GM11168 (cell line): ENCODE results near the gene PPAT.

ENCODE experiments used
- in situ Hi-C: fragments of 300-500 bp; cut with MboI; formaldehyde crosslinking; loops from one replicate; pipeline ENCODE4 v1.12.0; 2022; ENCODE audit warnings: low sequenced_read_pairs; ENCODE audit not compliant: unreplicated experiment

Gene PPAT

DNA sequence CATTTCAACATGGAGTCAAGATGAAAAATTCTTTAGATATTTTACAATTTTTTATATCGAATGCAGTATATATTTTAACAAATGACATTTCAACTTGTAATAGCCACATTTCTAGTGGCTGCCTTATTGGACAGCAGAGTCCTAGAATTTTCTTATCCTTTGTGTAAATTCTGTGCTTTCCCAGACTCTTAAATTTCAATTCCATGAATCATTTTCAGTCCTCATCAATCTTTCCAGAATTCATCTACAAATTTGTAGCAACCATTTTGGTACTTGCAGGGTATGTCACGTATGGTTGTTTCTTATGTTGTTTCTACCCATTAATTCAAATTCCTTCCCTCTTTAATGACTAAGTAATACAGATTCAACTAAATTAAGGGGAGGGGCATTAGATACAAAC lies 3.4 kb upstream of the PPAT start:
- in situ Hi-C loops, result no loop called here

DNA sequence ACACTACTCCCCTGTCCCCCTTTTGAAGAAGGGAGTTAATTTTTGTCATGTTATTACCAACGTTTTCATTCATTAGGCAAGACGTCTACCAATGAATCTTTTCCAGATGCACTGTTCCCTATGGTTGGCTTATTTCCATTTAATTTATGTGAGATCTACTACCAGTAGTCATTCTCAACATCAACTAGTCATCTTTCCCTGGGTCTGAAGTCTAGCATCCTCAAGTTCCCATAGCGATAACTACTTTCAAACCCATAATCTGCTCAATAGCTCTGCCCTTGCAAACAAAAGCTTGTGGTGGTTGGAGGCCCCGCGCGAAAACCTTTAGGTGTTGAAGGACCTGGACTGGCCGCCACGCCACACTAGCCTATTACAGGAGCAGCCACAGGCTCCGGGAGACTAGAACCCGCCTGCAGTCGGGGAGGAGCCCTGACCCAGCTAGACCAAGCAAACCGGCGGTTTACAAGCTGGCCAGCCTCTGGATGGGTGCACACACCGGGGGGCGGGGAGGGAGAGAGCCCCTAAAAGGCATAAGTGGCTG lies 746 bp downstream of the PPAT start:
- in situ Hi-C loops, result no loop called here

DNA sequence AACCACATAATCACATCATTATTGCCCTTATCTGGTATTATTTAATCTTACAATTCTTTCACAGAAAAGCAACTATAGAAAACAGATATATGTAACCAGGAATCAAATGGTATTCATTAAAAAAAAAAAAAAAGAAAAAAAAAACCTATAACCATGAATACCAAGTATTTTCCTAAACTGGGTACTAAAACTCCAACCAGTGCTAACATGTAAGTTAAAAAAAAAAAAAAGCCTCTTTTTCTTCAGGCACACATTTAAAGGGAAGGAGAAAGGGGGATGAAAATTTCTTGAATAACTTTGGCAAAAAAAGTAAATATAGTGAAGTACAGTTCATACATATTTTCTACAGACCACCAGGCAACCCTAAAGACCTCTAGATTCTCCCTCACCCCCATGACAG lies 2.1 kb downstream of the PPAT start:
- in situ Hi-C loops, result no loop called here

DNA sequence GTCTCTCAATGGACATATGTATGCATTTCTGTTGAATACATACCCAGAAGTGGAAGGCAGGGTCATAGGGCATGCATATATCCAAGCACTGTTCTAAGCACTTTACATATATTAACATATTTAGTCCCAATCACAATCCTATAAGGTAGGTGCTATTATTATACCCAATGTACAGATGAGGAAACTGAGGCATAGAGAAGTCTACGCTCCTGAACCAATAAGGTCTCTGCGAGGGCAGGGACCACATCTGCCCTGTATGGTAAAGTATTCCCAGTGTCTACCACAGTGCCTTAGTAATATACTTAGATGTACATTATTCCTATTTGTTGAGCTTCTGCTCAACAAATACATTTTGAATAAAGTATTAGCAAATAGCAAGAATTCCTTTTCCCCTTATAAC lies 5.2 kb downstream of the PPAT start:
- in situ Hi-C loops, result no loop called here

DNA sequence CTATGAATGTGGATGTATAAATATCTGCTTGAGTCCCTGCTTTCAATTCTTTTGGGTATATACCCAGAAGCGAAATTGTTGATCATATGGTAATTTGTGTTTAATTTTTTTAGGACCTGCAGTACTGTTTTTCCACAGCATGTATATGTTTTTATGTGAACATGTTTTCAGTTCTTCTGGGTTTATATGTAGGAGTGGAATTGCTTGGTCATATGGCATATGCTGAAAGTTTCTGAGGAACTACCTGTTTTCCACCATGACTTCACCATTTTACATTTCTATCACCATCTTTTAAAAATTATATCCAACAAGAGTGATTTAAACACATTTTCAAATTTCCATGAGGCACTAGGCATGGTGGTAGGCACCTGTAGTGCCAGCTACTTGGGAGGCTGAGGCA lies 8.2 kb downstream of the PPAT start:
- in situ Hi-C loops, result no loop called here

DNA sequence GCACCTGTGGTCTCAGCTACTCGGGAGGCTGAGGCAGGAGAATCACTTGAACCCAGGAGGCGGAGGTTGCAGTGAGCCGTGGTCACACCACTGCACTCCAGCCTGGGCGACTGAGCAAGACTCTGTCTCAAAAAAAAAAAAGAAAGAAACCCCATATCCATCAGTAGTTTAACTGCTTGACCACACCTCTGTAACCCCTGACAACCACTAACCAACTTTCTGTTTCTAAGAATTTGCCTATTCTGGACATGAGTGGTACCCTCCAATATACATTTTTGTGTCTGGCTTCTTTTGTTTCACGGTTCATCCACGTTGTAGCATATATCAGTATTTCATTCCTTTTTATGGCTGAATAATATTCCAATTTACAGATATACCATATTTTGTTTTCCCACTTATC lies 9.1 kb downstream of the PPAT start:
- in situ Hi-C loops, result no loop called here

DNA sequence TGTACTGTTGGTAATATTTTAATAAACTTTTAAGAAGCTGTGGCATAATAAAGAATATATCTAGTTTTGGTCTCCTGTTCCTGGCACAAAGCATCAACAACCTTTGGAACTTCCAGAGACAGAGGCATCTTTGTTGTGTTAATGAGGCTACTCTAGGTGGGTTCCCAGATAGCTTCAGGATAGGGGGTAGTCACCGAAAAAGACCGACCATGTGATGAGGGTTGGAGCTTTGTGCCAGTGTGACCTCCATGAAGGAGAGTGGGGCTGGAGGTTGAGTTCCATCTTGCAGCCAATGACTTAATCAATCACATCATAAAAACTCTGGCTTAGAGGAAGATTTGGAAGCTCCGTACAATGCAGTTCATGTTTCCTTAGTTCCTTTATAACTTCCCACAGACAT lies 9.9 kb downstream of the PPAT start:
- in situ Hi-C loops, result no loop called here

DNA sequence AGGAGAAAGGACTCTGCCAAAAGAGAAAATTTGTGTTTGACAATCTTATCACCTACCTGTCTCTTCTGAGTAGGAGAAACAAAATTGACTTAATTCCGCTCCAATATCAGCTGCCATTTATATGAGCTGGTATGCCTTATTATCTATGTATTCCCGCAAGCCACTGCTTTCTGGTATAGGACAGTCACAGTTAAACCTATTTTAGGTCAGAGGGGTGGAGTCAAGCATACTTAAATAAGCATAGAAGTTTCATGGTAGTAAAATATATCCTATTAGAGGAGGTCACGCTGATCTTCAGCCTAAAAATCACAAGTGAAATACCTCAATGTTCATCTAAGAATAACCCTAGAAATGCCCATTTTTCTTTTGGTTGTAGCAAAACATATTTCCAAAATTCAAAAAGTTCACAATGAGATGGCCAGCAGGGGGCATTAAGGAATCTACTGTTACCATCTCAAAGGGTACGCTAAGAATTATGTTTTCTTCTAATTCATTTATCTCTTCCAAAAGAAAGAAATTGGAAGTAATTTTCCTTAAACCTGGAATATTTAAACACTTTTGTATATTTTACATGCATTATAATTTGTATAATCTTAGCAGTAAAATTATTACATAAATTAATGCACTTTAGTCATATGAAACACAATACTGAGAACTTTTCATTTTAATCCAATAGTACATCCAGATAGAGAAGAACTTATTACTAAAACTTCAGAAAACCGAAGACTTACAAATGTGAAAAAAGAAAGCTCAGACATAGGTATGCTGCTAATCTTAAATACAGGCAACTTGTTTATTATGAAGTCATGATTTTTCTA lies 10.5 kb downstream of the PPAT start:
- in situ Hi-C loops, result no loop called here

DNA sequence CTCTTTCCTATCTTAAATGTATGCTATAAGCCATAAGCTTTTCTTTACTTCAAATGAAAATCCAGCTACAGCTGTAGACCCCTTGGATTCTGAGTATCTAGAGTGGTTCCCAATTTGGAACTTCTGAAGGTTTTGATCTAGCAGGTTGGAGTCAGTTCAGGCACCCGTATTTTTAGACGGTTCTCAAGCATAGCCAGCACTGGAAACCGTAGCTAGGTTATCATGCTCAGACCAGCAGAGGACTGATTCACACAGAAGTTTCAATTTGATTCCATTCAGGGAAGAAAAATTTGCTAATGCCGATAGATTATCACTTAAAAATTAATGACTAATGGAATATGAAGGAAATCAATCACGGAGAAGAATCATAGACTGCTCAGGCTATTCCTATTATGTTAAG lies 11.2 kb downstream of the PPAT start:
- in situ Hi-C loops, result no loop called here

DNA sequence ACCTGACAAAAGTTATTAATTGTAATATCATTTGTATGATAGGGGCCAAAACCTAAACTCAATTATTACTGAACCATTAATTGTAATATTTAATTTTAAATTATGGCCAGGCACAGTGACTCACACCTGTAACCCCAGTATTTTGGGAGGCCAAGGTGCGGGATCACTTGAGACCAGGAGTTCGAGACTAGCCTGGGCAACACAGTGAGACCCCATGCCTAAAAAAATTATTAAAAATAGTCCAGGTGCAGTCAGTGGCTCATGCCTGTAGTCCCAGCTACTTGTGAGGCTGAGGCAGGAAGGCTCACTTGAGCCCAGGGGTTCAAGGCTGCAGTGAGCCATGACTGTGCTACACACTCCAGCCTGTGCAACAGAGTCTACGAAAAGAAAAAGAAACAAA lies 18.0 kb downstream of the PPAT start:
- in situ Hi-C loops, result no loop called here

DNA sequence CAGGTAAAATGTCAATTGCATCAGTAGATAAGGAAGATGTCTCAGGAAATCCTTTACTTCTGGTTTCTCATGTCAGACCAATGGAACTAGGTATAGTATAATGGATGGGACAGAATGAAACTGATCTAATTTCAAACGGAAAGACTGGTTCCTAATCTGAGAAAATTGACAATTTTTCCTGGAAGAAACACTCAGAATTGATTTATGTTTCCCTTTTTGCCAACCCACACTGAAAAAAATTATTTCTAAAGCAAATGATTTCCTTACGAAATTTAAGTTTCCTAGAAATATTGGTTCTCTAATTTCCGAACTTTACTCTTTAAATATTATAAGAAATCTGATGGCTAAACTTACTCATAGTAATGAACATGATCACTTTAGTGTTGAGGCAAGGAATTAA lies 19.1 kb downstream of the PPAT start:
- in situ Hi-C loops, result no loop called here

DNA sequence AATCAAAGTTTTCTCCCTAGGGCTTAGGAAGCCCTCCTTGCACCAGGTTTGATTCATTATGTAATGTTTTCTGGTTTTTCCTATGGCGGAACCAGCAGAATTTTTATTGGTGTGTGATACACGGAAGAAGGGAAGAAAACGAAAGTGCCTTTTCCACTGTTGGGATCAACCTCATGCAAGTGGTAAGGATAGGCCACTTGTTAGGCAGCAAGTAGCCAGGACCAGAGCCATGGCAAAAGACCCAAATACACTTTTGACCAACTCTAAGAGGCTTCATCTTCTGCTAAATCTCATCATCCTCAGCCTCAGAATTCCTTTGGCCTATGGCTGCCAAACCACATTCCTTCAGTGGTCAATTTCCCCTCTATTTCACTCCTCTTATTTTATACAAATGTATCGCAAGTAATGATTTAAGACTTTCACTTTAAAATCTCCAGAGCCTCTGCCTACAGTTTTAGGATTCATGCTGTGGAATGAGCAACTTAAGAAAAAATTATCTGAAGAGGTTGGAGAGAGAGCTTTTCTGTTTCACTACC lies 21.2 kb downstream of the PPAT start:
- in situ Hi-C loops, result no loop called here

DNA sequence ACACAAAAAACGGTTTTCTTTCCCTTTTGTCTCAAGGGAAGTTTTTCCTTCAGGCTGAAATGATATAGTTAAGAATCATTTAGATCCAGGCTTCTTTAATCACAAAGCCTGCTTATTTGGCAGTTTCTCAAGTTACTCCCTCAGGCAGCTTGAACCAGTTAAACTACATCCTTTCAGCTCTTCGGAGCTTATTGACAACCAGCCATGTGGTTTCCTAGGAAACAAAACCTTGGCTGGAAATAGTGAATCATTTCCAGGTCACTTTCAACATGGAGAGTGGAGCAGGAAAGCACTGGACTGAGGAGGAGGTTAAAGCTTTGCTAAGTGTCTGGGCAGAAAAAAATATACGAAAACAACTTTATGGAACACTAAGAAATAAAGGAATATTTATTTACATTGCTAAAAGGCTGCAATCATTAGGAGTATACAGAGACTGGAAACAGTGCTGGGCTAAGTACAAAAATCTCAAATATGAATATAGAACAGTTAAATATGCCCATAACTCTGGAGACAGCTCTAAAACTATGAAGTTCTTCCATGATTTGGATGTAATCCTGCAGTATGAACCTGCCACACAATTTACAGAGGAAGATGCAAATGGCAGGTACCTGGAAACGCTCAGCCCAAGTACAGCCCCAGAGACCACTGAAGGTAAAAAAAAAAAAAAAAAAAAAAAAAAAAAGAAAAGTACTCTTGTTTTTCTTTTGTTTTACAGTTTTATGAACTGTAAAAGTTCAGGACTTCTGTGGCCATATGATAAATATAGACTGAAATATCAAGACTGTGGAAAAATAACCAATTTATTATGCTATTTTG lies 25.0 kb downstream of the PPAT start:
- in situ Hi-C loops, result no loop called here

DNA sequence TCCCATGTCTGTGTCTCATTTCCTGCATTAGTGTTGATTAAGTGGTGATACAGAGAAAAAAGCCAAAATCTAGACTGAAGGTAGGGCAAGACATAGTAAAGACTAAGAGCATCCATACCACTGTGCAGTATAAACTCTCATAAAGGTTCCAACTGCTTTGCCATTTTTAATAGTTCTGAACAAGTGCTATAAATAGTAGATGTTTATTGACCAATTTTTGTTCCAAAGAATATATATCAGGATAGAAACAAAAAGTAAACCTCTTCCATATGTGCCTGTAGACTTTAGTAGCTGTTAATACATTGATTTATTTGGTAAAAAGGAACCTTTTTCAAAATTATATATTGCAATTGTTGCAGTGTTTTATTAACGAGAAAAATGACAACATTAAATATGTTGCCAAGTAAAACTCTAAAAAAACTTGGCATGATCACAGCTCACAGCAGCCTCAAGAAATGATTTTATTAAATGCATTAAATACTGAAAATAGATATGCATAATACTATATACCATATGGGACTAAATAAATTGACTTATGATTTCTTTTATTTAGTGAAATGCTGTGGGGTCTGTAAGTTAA lies 25.8 kb downstream of the PPAT start:
- in situ Hi-C loops, result no loop called here

DNA sequence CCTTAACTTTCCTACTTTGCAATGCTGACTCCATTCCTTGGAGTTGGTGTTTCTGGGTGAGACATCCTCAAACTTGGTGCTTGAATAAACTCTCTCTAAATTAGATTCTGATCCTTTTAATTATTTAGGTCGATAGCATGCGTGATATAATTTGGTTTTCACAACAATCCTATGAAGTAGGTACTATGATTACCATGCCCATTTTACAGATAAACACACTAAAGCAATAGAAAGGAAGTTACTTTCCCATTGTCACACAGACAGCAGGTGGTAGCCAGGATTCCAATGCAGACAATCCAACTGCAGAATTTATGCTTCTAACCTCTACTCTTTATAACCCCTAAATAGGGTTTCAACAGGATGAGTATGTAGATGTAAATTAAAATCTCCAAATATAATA lies 26.4 kb downstream of the PPAT start:
- in situ Hi-C loops, result no loop called here

DNA sequence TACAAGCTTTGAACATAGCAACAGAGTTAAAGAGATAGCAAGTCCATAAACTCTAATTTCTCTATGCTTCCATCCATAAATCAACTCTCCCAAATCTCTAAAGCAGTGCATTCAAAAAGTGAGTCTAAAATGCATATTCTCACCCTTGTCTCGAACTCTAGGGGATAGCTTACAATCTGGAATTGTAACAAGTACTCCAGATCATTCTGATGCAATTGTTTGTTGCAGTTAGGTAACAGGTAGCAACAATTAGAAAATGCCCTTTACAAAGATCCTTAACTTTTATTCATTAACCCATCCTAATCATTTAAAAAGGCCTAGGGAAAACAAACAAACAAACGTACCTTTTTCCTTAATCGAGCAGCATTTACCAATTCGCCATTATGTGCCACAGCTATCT lies 29.3 kb downstream of the PPAT start:
- in situ Hi-C loops, result no loop called here

DNA sequence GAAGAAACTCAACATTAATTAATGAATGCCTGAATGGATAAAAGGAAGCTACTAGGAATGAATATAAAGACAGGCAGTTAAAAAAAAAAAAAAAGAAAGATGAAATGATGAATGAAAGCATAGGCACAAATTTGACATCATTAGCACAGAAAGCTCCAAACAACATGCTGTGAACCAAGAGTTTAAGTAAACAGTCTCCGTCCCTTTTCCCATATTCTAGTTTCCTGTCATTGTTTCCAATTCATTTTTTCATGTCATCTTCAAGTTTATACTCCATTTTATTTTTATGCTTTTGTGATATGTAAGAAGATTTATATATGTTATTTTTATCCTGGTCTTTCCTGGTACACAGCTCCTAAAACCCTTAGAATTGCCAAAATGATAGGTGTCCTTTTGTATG lies 30.4 kb downstream of the PPAT start:
- in situ Hi-C loops, result no loop called here

DNA sequence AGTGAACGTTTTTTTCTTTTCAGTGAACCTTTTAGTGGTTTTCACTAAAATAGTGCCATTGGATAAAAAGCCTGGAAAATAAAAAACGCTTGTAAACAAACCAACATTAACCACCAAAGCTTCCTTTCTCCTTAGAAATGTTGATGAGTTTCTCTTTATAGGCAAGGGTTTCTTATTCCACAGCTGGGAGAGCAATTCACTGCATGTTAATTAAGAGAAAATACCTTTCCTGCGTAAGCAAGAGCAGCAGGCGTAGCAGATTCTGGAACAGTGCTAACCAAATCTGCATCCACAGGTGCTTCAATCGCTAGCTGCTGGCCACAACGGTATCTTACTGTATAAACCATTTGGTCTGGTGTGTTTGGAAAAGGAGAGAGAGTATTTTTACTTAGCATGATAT lies 34.9 kb downstream of the PPAT start:
- in situ Hi-C loops, result no loop called here

DNA sequence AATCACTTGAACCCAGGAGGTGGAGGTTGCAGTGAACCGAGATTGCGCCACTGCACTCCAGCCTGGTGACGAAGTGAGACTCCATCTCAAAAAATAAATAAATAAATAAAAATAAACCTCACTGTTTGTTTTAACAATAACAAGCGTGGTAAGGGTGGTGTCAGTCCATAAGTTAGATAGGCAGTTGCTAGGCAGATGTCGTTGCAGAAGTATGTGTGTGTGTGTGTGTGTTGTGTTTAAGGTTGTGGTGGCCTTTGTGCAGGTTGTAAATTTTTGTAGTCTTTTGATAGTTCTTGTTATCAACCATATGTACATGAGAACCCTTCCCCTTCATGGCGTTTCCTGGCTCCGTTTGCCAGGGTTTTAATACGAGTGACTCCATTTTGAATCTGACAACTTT lies 44.1 kb downstream of the PPAT start:
- in situ Hi-C loops, result no loop called here

DNA sequence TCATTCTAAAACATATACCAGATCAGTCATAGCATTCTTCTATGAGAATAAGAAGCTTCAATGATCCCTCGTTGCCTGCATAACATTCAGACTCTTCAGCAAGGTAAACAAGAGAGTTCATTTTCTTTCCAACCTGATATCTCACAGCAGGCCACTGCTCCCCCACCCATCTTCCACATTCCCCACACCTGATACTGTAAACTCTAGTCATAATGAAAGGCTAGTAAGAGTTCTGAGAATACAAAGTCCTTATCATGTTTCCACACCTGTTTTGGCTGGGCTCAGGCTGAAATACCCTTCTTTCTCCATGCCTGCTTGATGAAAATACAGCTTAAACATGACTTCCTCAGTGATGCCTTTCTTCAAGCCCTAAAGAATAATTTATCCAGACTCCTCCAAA lies 45.9 kb downstream of the PPAT start:
- in situ Hi-C loops, result no loop called here

DNA sequence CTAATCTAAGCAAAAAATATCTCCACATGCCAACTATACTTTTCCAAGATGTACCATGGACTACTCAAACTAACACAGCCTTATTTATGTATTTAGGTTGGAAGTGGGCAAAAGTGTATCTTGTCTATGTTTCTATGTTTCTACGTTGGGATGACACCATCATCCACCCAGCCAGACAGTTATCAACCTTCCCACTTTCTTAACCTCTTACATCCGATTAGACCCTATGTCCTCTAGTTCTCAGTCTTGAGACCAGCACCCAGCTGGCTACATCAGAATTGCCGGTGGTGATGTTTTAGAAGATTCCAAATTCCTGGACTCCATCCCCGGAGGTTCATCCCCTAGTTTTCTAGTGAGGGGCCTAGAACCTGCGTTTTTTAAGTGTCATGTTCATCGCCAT lies 47.1 kb downstream of the PPAT start:
- in situ Hi-C loops, result no loop called here
